ENCODE data around the gene CLIP3. TPM values are rescaled to one million over a fixed set of nuclear protein-coding genes. Genes with fewer than 3 reads are reported as not detected.

Gene CLIP3
- total RNA-seq, 1 experiment from 2014 or later: 0.34 TPM

Other genes starting within 250 kb of the CLIP3 start
- gene PRODH2, start 220.0 kb downstream of the CLIP3 start, total RNA-seq (2014; rRNA removed; shearing (Covaris generic)): not detected in 2 replicates
- gene NPHS1, start 180.4 kb downstream of the CLIP3 start, total RNA-seq (2014; rRNA removed; shearing (Covaris generic)): not detected in 2 replicates
- 1.7 and 2.4 TPM in 2 replicates for gene KIRREL2, start 176.0 kb downstream of the CLIP3 start, total RNA-seq (2014; rRNA removed; shearing (Covaris generic))
- gene APLP1, start 164.3 kb downstream of the CLIP3 start, total RNA-seq (2014; rRNA removed; shearing (Covaris generic)): 9.2 and 13.5 TPM in 2 replicates
- 1.1 and 1.9 TPM in 2 replicates for gene NFKBID, start 132.3 kb downstream of the CLIP3 start, total RNA-seq (2014; rRNA removed; shearing (Covaris generic))
- not detected in 2 replicates for gene HCST, start 130.3 kb downstream of the CLIP3 start, total RNA-seq (2014; rRNA removed; shearing (Covaris generic))
- gene TYROBP, start 124.6 kb downstream of the CLIP3 start, total RNA-seq (2014; rRNA removed; shearing (Covaris generic)): not detected in 2 replicates
- 1.8 and 3.3 TPM in 2 replicates for gene LRFN3, start 96.5 kb downstream of the CLIP3 start, total RNA-seq (2014; rRNA removed; shearing (Covaris generic))
- gene SDHAF1, start 37.7 kb downstream of the CLIP3 start, total RNA-seq (2014; rRNA removed; shearing (Covaris generic)): 13.3 and 14.1 TPM in 2 replicates
- gene SYNE4, start 24.1 kb downstream of the CLIP3 start, total RNA-seq (2014; rRNA removed; shearing (Covaris generic)): not detected in 2 replicates
- 11.9 and 14.9 TPM in 2 replicates for gene ALKBH6, start 18.7 kb downstream of the CLIP3 start, total RNA-seq (2014; rRNA removed; shearing (Covaris generic))
- gene THAP8, start 21.4 kb upstream of the CLIP3 start, total RNA-seq (2014; rRNA removed; shearing (Covaris generic)): 1.5 and 1.6 TPM in 2 replicates
- gene WDR62, start 22.0 kb upstream of the CLIP3 start, total RNA-seq (2014; rRNA removed; shearing (Covaris generic)): 2.7 and 4.1 TPM in 2 replicates
- gene OVOL3, start 78.3 kb upstream of the CLIP3 start, total RNA-seq (2014; rRNA removed; shearing (Covaris generic)): not detected in 2 replicates
- gene POLR2I, start 82.0 kb upstream of the CLIP3 start, total RNA-seq (2014; rRNA removed; shearing (Covaris generic)): 62.8 and 70.4 TPM in 2 replicates
- 181 and 190 TPM in 2 replicates for gene TBCB, start 82.6 kb upstream of the CLIP3 start, total RNA-seq (2014; rRNA removed; shearing (Covaris generic))
- gene CAPNS1, start 107.2 kb upstream of the CLIP3 start, total RNA-seq (2014; rRNA removed; shearing (Covaris generic)): 214 and 271 TPM in 2 replicates
- not detected in 2 replicates for gene COX7A1, start 119.6 kb upstream of the CLIP3 start, total RNA-seq (2014; rRNA removed; shearing (Covaris generic))
- 1.7 and 2.6 TPM in 2 replicates for gene ZNF565, start 181.8 kb upstream of the CLIP3 start, total RNA-seq (2014; rRNA removed; shearing (Covaris generic))
- gene ZNF146, start 182.2 kb upstream of the CLIP3 start, total RNA-seq (2014; rRNA removed; shearing (Covaris generic)): 88.8 and 97.2 TPM in 2 replicates